Measurements from ENCODE around the gene EIF4E3. TPM values are rescaled to one million over a fixed set of nuclear protein-coding genes. Genes with fewer than 3 reads are reported as not detected.

Gene EIF4E3
- total and polyA plus RNA-seq, 2 donors from 2014 or later = 10.5 to 37.1 TPM

GRCh38 chr3:71680603-71681002, 44.6 kb downstream of the EIF4E3 start:
- no peak for FAIRE-seq
- H3K27ac ChIP-seq (ENCODE audit: low read depth in 2 of 2, low read length in 2 of 2) = no peak overlapping the region
- intact Hi-C loops (cut with DNase I) = no loop called here

GRCh38 chr3:71676931-71677330, 48.3 kb downstream of the EIF4E3 start:
- Histone ChIP-seq H3K27ac (ENCODE audit: low read depth in 2 of 2, low read length in 2 of 2) (no peak overlapping the region), H3K4me1 (ENCODE audit: control insufficient read depth in 2 of 3, insufficient read depth in 2 of 3, low read depth in 1 of 3, low read length in 3 of 3) (peaks cover 0 to 5% (median 0%) of the 10 kb centered on the region in 3 donors), H3K9me3 (ENCODE audit: control insufficient read depth in 2 of 3, insufficient read depth in 1 of 3, low read length in 3 of 3) (no peaks in the 10 kb centered on the region), H3K27me3 (ENCODE audit: control insufficient read depth, insufficient read depth, low read length) (no peaks in the 10 kb centered on the region), H3K4me3 (ENCODE audit: low read length in 3 of 3) (no peak overlapping the region), H3K9ac (ENCODE audit: low read length in 3 of 3) (no peak overlapping the region), H3K36me3 (ENCODE audit: control insufficient read depth in 2 of 3, insufficient read depth in 3 of 3, low read length in 3 of 3) (no peaks in the 10 kb centered on the region)
- TF ChIP-seq CTCF (IDR thresholded peaks at IDR 0.05; ENCODE audit: borderline replicate concordance, extremely low read depth, insufficient read depth) = no peak
- DNase-seq (peak in 2 of 5 donors; percentile 36 to 69), FAIRE-seq (no peak)
- intact Hi-C loops (cut with DNase I) = no loop called here

More at GRCh38 chr3:71680603-71681002, 44.6 kb downstream of the EIF4E3 start:
- H3K36me3 ChIP-seq (ENCODE audit: control insufficient read depth in 2 of 3, insufficient read depth in 3 of 3, low read length in 3 of 3) = no peaks in the 10 kb centered on the region
- DNase-seq = no peak
- no peaks in the 10 kb centered on the region for H3K9me3 ChIP-seq (ENCODE audit: control insufficient read depth in 2 of 3, insufficient read depth in 1 of 3, low read length in 3 of 3)
- no peak overlapping the region for H3K4me3 ChIP-seq (ENCODE audit: low read length in 3 of 3)
- H3K4me1 ChIP-seq (ENCODE audit: control insufficient read depth in 2 of 3, insufficient read depth in 2 of 3, low read depth in 1 of 3, low read length in 3 of 3) = peaks cover 0 to 5% (median 0%) of the 10 kb centered on the region in 3 donors
- H3K9ac ChIP-seq (ENCODE audit: low read length in 3 of 3) = no peak overlapping the region
- H3K27me3 ChIP-seq (ENCODE audit: control insufficient read depth, insufficient read depth, low read length) = no peaks in the 10 kb centered on the region
- TF ChIP-seq CTCF (IDR thresholded peaks at IDR 0.05; ENCODE audit: borderline replicate concordance, extremely low read depth, insufficient read depth) = no peak

GRCh38 chr3:71673486-71673885, 51.7 kb downstream of the EIF4E3 start:
- Histone ChIP-seq H3K4me3 (ENCODE audit: low read length in 3 of 3) (no peak overlapping the region), H3K27ac (ENCODE audit: low read depth in 2 of 2, low read length in 2 of 2) (no peak overlapping the region), H3K9me3 (ENCODE audit: control insufficient read depth in 2 of 3, insufficient read depth in 1 of 3, low read length in 3 of 3) (no peaks in the 10 kb centered on the region), H3K4me1 (ENCODE audit: control insufficient read depth in 2 of 3, insufficient read depth in 2 of 3, low read depth in 1 of 3, low read length in 3 of 3) (no peaks in the 10 kb centered on the region), H3K27me3 (ENCODE audit: control insufficient read depth, insufficient read depth, low read length) (no peaks in the 10 kb centered on the region), H3K9ac (ENCODE audit: low read length in 3 of 3) (no peak overlapping the region), H3K36me3 (ENCODE audit: control insufficient read depth in 2 of 3, insufficient read depth in 3 of 3, low read length in 3 of 3) (no peaks in the 10 kb centered on the region)
- DNase-seq (no peak), FAIRE-seq (no peak)
- TF ChIP-seq CTCF (IDR thresholded peaks at IDR 0.05; ENCODE audit: borderline replicate concordance, extremely low read depth, insufficient read depth) = no peak
- intact Hi-C loops (cut with DNase I) = no loop called here

GRCh38 chr3:71672807-71673206, 52.4 kb downstream of the EIF4E3 start:
- no peaks in the 10 kb centered on the region for H3K36me3 ChIP-seq (ENCODE audit: control insufficient read depth in 2 of 3, insufficient read depth in 3 of 3, low read length in 3 of 3)
- no peaks in the 10 kb centered on the region for H3K27me3 ChIP-seq (ENCODE audit: control insufficient read depth, insufficient read depth, low read length)
- intact Hi-C loops (cut with DNase I) = no loop called here
- DNase-seq = no peak
- H3K9me3 ChIP-seq (ENCODE audit: control insufficient read depth in 2 of 3, insufficient read depth in 1 of 3, low read length in 3 of 3) = no peaks in the 10 kb centered on the region
- H3K27ac ChIP-seq (ENCODE audit: low read depth in 2 of 2, low read length in 2 of 2) = no peak overlapping the region
- no peak overlapping the region for H3K9ac ChIP-seq (ENCODE audit: low read length in 3 of 3)
- H3K4me3 ChIP-seq (ENCODE audit: low read length in 3 of 3) = no peak overlapping the region
- H3K4me1 ChIP-seq (ENCODE audit: control insufficient read depth in 2 of 3, insufficient read depth in 2 of 3, low read depth in 1 of 3, low read length in 3 of 3) = no peaks in the 10 kb centered on the region
- no peak for FAIRE-seq
- TF ChIP-seq CTCF (IDR thresholded peaks at IDR 0.05; ENCODE audit: borderline replicate concordance, extremely low read depth, insufficient read depth) = no peak

Data from kidney (tissue), 14 donors.